ENCODE data around the gene ARL14.
"Not testable (repeated sequence)": the region's sequence is repeated elsewhere in the genome, so short reads cannot be mapped to it uniquely, and the experiment has no call there.

The ARL14 gene

GRCh38 chr3:160702290-160702689 is 25.3 kb downstream of the ARL14 start:
- Histone ChIP-seq H3K27me3 (ENCODE audit: control insufficient read depth, insufficient read depth, low read length) (no peaks in the 10 kb centered on the region), H3K9ac (ENCODE audit: low read depth, low read length) (no peak overlapping the region), H3K36me3 (ENCODE audit: control insufficient read depth, insufficient read depth, low read length) (no peaks in the 10 kb centered on the region), H3K9me3 (ENCODE audit: control insufficient read depth, insufficient read depth, low read length) (no peaks in the 10 kb centered on the region), H3K4me1 (ENCODE audit: control insufficient read depth, insufficient read depth, low read length) (no peaks in the 10 kb centered on the region), H3K4me3 (ENCODE audit: low read depth, low read length) (no peak overlapping the region)

DNA sequence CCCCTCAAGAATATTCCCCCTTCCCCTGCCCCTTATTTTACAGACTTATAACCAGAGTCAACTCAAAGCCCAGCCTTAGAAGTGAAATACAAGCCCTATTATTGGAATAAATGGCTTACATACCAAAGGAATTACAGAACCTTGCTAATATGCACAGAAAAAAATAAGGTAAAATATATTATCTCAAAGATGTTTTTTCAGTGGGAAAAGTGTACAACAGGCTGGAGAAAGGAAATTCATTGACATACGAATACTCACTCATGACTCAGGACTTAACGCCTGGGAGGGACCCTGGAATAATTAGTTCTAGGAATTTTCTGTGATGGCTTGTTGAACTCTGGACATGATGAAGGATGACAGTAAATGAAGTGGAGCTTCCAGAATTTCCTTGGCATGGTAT is 27.0 kb downstream of the ARL14 start:
- Histone ChIP-seq H3K4me3 (ENCODE audit: low read depth, low read length) (no peak overlapping the region), H3K9ac (ENCODE audit: low read depth, low read length) (no peak overlapping the region), H3K4me1 (ENCODE audit: control insufficient read depth, insufficient read depth, low read length) (no peaks in the 10 kb centered on the region), H3K27me3 (ENCODE audit: control insufficient read depth, insufficient read depth, low read length) (no peaks in the 10 kb centered on the region), H3K36me3 (ENCODE audit: control insufficient read depth, insufficient read depth, low read length) (no peaks in the 10 kb centered on the region), H3K9me3 (ENCODE audit: control insufficient read depth, insufficient read depth, low read length) (no peaks in the 10 kb centered on the region)

GRCh38 chr3:160707187-160707794 is 30.3 kb downstream of the ARL14 start:
- H3K4me1 ChIP-seq (ENCODE audit: control insufficient read depth, insufficient read depth, low read length) = no peaks in the 10 kb centered on the region
- no peak overlapping the region for H3K4me3 ChIP-seq (ENCODE audit: low read depth, low read length)
- no peaks in the 10 kb centered on the region for H3K9me3 ChIP-seq (ENCODE audit: control insufficient read depth, insufficient read depth, low read length)
- no peaks in the 10 kb centered on the region for H3K36me3 ChIP-seq (ENCODE audit: control insufficient read depth, insufficient read depth, low read length)
- no peak overlapping the region for H3K9ac ChIP-seq (ENCODE audit: low read depth, low read length)
- no peaks in the 10 kb centered on the region for H3K27me3 ChIP-seq (ENCODE audit: control insufficient read depth, insufficient read depth, low read length)

DNA sequence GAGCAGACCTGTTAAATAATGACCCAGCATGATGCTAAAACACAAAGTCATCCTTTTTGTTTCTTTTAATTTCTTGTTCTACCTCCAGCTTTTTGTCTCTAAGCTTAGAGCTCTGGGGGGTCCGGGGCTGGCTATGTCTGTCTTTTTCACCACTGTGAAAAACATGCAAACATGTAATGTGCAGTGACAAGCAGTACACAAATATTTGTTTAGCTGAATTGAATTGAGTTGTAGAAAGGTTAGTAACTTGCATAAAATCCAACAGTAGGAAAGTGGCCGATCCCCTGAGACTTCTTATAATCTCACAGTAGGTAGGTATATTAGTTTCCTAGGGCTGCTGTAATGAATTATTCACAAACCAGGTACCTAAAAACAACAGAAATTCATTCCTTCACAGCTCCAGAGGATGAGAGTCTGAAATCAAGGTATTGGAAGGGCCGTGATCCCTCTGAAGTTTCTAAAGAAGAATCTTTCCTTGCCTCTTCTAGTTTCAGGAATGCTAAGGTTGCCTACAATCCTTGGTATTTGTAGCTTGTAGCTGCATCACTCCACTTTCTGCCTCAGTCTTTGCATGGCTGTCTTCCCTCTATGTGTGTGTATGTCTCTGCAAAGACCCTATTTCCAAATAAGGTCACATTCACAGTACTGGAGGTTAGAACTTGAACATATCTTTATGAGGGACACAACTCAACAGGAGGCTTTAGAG is 32.7 kb downstream of the ARL14 start:
- Histone ChIP-seq H3K4me1 (ENCODE audit: control insufficient read depth, insufficient read depth, low read length) (no peaks in the 10 kb centered on the region), H3K4me3 (ENCODE audit: low read depth, low read length) (no peak overlapping the region), H3K9me3 (ENCODE audit: control insufficient read depth, insufficient read depth, low read length) (no peaks in the 10 kb centered on the region), H3K9ac (ENCODE audit: low read depth, low read length) (no peak overlapping the region), H3K27me3 (ENCODE audit: control insufficient read depth, insufficient read depth, low read length) (no peaks in the 10 kb centered on the region), H3K36me3 (ENCODE audit: control insufficient read depth, insufficient read depth, low read length) (no peaks in the 10 kb centered on the region)

GRCh38 chr3:160713144-160713543 is 36.2 kb downstream of the ARL14 start:
- not testable (repeated sequence) for H3K27me3 ChIP-seq (ENCODE audit: control insufficient read depth, insufficient read depth, low read length)

DNA sequence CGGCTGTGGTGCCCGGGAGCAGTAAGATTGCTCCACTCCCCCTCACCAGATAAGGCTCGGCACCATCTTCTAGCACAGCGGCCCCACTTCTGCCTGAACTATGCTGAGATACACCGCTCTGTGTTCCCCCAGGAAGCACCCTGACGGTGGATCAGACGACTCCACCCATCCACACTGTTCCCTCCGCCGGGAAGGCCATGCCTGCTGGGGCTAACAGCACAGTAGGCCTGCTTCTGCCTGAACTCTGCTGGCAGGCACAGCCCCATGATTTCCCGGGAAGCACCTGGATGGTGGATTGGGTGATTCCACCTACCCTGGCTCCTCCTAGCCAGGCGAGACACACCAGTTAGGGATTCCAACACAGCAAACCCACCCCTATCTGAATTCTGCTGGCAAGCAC is 42.8 kb downstream of the ARL14 start:
- Histone ChIP-seq H3K9ac (ENCODE audit: low read depth, low read length) (no peak overlapping the region), H3K9me3 (ENCODE audit: control insufficient read depth, insufficient read depth, low read length) (no peaks in the 10 kb centered on the region), H3K4me1 (ENCODE audit: control insufficient read depth, insufficient read depth, low read length) (no peaks in the 10 kb centered on the region), H3K27me3 (ENCODE audit: control insufficient read depth, insufficient read depth, low read length) (no peaks in the 10 kb centered on the region), H3K36me3 (ENCODE audit: control insufficient read depth, insufficient read depth, low read length) (no peaks in the 10 kb centered on the region), H3K4me3 (ENCODE audit: low read depth, low read length) (no peak overlapping the region)

More at GRCh38 chr3:160713144-160713543, 36.2 kb downstream of the ARL14 start:
- H3K36me3 ChIP-seq (ENCODE audit: control insufficient read depth, insufficient read depth, low read length); H3K9me3 ChIP-seq (ENCODE audit: control insufficient read depth, insufficient read depth, low read length); H3K9ac ChIP-seq (ENCODE audit: low read depth, low read length); H3K4me3 ChIP-seq (ENCODE audit: low read depth, low read length); H3K4me1 ChIP-seq (ENCODE audit: control insufficient read depth, insufficient read depth, low read length): not testable (repeated sequence)

- H3K36me3 ChIP-seq (ENCODE audit: control insufficient read depth, insufficient read depth, low read length) = no peaks in the 10 kb centered on the region
- H3K27me3 ChIP-seq (ENCODE audit: control insufficient read depth, insufficient read depth, low read length) = no peaks in the 10 kb centered on the region
- no peak overlapping the region for H3K9ac ChIP-seq (ENCODE audit: low read depth, low read length)
- H3K4me1 ChIP-seq (ENCODE audit: control insufficient read depth, insufficient read depth, low read length) = no peaks in the 10 kb centered on the region
- H3K4me3 ChIP-seq (ENCODE audit: low read depth, low read length) = no peak overlapping the region
- no peaks in the 10 kb centered on the region for H3K9me3 ChIP-seq (ENCODE audit: control insufficient read depth, insufficient read depth, low read length)
Measured at GRCh38 chr3:160720123-160720746, 43.3 kb downstream of the ARL14 start.

DNA sequence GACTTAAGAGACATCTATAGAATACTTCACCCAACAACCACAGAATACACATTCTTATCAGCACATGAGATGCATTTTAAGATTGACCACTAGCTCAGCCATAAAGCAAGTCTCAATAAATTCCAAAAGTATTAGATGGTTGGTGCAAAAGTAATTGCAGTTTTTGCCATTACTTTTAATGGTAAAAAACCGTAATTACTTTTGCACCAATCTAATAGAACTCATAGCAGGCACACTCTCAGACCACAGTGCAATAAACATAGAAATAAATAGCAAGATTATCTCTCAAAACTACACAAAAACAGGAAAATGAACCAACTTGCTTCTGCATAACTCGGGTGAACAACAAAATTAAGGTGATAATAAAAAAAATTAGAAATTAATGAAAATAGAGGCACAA is 45.4 kb downstream of the ARL14 start:
- H3K4me3 ChIP-seq (ENCODE audit: low read depth, low read length) = no peak overlapping the region
- no peaks in the 10 kb centered on the region for H3K9me3 ChIP-seq (ENCODE audit: control insufficient read depth, insufficient read depth, low read length)
- H3K27me3 ChIP-seq (ENCODE audit: control insufficient read depth, insufficient read depth, low read length) = no peaks in the 10 kb centered on the region
- no peaks in the 10 kb centered on the region for H3K36me3 ChIP-seq (ENCODE audit: control insufficient read depth, insufficient read depth, low read length)
- no peaks in the 10 kb centered on the region for H3K4me1 ChIP-seq (ENCODE audit: control insufficient read depth, insufficient read depth, low read length)
- H3K9ac ChIP-seq (ENCODE audit: low read depth, low read length) = no peak overlapping the region

- H3K4me3 ChIP-seq (ENCODE audit: low read depth, low read length) = no peak overlapping the region
- H3K4me1 ChIP-seq (ENCODE audit: control insufficient read depth, insufficient read depth, low read length) = no peaks in the 10 kb centered on the region
- no peaks in the 10 kb centered on the region for H3K27me3 ChIP-seq (ENCODE audit: control insufficient read depth, insufficient read depth, low read length)
- no peaks in the 10 kb centered on the region for H3K36me3 ChIP-seq (ENCODE audit: control insufficient read depth, insufficient read depth, low read length)
- H3K9me3 ChIP-seq (ENCODE audit: control insufficient read depth, insufficient read depth, low read length) = no peaks in the 10 kb centered on the region
- no peak overlapping the region for H3K9ac ChIP-seq (ENCODE audit: low read depth, low read length)
Measured at GRCh38 chr3:160725338-160725737, 48.4 kb downstream of the ARL14 start.
